GM19467 (cell line): ENCODE data around the gene ENPP4.
"Not testable (repeated sequence)": the region's sequence is repeated elsewhere in the genome, so short reads cannot be mapped to it uniquely, and the experiment has no call there.

ENCODE experiments used
- ATAC-seq: cut with Tn5 transposase; IDR thresholded peaks from one replicate; pipeline ENCODE4 v1.9.1; 2021; ENCODE audit warnings: mild to moderate bottlenecking, moderate library complexity; ENCODE audit not compliant: unreplicated experiment

Gene ENPP4

DNA sequence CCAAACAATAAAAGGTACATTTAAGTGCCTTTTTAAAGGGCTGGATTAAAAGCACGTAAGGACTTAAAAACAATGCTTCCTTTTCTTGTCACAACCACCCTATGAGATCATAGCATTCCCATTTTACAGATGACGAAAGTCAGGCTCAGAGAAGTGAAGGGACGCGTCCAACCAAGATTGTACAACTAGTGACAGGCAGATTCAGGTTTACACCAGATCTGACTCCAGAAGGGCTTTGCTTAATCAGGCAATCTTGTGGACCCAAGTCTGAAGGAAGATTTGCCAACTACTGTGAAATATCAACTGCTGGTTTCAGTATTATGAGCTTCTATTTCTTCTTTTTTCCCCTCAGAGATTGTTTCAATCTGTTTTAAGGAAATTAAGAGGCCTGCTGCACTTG, 877 bp downstream of the ENPP4 start:
- no peak for ATAC-seq

DNA sequence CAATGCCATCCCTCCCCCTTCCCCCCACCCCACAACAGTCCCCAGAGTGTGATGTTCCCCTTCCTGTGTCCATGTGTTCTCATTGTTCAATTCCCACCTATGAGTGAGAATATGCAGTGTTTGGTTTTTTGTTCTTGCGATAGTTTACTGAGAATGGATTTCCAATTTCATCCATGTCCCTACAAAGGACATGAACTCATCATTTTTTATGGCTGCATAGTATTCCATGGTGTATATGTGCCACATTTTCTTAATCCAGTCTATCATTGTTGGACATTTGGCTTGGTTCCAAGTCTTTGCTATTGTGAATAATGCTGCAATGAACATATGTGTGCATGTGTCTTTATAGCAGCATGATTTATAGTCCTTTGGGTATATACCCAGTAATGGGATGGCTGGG, 1.5 kb downstream of the ENPP4 start:
- not testable (repeated sequence) for ATAC-seq

DNA sequence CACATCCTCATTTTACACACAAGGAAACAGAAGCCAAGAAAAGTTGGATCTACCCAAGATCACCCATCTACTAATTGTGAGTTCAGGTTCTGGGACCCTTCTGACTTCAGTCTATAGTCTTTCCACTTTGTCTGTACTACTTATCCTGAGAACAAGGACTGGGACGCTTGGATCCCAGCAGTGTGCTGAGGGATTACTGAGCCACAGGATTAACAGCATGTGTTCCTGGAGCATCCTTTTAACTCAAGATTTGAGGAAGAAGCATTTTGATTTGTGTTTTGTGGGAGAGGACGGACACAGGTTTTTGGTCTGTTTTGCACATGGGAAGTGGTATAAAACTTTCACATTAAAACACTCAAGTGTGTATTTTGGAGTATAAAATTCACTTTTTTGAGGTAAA, 4.4 kb downstream of the ENPP4 start:
- ATAC-seq = no peak

DNA sequence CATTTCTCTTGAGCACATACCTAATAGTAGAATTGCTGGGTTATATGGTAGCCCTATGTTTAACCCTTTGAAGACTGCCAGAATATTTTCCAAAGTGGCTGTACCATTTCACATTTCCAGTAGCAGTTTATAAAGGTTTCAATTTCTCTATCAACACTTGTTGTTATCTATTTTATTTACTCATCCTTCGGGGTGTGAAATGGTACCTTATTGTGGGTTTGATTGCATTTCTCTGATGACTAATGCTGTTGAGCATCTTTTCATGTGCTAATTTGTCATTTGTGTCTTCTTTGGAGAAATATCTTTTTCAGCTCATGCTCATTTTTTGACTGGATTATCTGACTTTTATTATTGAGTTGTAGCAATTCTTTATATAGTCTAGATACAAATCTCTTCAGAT, 5.4 kb downstream of the ENPP4 start:
- ATAC-seq = no peak

DNA sequence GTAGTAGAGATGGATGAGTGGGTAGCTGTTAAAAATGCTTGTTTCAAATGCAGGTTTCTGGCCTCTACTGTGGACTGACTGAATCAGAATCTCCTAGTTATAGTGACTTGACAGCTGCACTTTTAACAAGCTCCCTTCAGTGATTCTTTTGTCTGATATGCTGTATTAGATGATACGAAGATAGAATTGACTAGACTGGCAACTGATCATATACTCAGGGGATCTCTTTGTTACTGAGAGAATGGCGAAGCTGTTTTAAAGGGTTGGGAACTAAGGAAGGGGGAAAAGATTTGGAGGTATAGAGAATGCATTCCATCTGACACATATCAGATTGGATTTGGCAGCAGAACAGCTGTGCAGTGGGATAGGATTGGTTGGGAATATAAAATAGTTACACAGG, 7.0 kb downstream of the ENPP4 start:
- ATAC-seq = no peak

DNA sequence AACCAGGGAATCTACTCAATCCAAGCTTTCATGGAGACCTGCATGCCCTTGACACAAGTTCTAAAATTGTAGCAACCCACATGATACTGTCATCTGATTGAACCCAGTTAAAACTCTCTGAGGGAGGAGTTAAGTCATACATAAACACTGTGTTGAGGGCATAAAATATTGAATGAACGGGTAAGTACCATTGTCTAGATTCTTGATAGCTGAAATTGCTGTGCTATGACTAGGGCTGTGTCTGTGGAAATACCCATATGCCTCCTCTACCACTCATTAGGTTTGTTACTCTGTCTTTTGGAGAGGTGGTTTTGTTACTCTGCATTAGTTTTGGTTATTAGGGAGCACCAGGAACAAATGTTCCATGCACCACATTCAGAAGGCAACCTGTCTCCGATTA, 7.6 kb downstream of the ENPP4 start:
- no peak for ATAC-seq

DNA sequence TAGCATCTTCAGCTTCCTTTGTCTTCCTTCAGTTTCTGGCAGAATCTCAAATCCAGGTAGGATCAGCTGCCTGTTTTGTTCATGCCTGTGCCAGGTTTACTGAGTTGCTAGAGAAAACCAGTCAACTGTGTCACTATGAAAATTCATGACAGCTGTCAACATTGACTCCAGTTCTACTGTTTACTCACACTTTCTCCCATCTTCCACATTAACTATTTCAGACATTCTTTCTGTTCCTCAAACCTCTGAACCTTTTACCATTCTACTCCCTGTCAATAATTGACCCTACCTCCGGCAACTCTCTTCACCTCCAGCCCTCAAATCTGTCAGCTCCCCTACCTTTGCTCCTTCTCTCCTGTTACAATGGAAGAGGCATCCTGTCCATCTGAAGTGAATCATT, 8.5 kb downstream of the ENPP4 start:
- ATAC-seq = peak; percentile 84

DNA sequence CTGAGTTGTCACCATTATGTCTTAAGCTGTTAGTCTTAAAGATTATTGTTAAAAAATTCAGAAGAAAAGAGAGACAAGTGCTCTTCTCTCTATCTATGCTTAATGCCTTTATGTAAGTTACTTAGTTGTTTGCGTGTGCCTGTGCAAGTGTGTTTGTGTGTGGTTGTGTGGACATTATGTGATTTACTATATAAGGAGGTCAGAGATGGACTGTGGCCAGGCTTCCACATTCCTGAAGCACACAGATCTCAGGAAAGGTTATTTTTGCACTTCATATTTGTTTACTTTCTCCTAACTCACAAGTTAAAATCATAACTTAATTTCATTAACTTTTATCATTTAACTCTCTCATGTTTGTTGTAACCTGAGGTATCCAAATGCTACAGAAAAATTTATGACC, 14.5 kb downstream of the ENPP4 start:
- ATAC-seq = no peak

DNA sequence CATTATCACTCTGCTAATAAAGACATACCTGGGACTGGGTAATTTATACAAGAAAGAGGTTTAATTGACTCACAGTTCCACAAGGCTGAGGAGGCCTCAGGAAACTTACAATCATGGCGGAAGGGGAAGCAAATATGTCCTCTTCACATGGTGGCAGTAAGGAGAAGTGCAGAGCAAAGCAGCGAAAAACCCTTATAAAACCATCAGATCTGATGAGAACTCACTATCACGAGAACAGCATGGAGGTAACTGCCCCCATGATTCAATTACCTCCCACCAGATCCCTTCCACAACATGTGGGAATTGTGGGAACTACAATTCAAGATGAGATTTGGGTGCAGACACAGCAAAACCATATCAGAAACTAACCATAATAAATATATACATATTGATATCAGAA, 19.3 kb downstream of the ENPP4 start:
- ATAC-seq = not testable (repeated sequence)

DNA sequence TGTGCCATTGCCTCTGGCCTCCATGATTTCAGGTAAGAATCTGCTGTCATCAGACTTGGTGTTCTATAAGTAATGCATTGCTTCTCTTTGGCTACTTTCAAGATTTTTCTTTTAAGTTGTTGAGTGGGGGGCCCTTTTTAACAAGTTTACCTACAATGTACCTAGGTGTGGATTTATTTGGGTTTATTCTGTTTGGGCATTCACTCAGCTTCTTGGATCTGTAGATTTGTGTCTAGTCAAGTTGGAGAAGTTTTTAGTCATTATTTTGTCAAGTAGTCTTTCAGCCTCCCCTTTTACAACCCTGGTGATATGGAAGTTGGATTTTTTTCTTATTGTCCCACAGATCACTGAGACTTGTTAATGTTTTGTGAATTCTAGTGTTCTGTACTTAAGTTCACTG, 26.9 kb downstream of the ENPP4 start:
- ATAC-seq = no peak

DNA sequence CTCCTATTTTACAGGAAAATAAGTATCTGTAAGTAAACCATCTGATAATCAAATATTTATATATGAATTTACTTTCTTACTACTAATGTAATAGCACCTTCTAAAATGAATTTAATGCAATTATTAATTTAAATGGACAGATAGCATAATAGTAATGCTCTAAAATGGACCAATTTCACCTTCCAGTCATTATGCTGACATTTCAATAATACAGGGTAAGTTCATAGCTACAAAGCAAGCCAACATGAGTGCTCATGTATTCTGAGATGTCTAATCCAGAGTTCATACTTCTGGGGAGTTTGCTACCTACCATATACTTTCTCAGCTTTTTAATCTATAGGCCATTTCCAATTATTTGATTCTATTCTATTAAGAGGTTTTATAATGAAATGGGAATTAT, 29.4 kb downstream of the ENPP4 start:
- ATAC-seq = no peak

DNA sequence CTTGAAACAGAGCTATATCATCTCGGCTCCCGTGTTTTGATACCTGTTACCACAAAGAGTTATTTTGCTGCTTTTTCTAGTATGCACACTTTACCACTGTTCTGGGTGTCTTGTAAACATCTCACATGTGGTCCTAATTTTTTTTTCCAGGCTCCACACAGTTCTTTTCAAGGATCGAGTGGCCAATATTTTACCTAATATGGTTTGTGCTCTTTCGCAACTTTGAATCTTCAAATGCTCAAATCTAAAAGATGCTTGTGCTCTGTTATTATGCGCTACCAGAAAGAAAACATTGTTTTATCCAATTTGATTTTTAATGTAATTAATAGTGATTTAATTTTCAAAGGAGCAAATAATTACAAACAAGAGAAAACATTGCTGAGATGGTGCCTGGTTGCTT, 30.3 kb downstream of the ENPP4 start:
- ATAC-seq = no peak

DNA sequence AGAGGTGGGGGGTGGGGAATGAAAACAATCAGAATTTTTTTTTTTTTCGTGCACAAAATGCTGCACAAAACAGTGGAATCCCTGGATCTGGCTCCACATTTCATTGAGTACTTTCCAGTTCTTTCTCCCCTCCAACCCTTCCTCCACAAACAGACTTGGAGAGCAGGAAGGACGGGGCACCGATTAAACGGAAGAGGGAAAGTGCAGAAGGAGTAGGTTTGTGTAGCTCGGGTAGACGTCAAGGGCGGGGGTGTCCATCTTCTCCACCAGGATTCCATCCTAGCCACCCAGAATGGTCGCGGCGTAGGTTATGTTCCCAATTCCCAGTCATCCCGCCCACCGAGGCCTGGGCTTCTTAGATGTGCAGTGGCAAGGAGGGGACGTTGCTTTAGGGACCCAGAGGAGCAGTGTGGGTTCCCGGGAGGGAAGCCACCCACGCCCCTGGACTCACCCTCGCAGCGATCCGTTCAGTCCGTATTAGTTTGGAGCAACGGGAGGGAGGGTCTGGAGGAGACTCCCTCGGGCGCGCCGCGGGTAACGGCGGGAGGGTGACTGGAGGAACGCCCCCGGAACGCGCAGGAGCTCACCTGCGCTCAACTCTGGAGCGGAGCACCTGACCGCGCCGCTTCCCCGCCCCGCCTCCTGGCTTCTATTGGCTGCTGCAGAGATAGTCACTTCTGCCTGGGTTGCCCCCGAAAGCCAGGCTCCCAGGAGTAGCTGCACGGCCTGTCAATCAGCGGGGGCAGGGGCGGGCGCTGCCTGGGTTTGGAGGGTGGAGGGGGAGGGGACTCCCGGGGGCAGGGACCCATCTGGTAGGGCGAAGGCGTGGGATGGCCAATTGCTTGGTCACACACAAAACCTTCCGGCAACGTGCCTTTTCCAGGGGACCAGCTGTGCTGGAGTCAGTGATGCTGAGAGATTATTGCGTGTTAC, 40.8 kb downstream of the ENPP4 start, which contains the start of gene ENPP5:
ENPP5 (minus strand) TSS at position 624 of the 933 bp plus-strand sequence. CDS start 2,718 bp downstream, outside the sequence.
- peak; percentile 88 for ATAC-seq

DNA sequence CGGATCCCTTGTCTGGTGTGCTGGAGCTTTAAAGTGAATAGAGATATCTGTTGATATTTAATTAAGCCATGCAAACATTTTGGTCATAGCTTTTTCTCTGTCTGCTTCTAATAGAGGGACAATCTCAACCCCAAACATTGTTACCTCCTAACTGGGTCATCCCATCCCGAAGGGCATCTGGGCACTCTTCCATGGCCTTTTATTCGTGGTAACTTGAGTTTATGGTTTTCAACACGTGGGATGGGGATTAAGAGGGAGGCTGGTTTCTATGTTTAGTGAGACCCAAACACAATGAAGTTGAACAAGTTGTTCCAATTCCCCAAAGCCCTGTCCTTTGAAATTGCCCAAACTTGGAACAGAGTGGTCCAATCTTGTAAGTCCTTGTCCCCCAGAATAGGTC, 42.4 kb downstream of the ENPP4 start:
- no peak for ATAC-seq

DNA sequence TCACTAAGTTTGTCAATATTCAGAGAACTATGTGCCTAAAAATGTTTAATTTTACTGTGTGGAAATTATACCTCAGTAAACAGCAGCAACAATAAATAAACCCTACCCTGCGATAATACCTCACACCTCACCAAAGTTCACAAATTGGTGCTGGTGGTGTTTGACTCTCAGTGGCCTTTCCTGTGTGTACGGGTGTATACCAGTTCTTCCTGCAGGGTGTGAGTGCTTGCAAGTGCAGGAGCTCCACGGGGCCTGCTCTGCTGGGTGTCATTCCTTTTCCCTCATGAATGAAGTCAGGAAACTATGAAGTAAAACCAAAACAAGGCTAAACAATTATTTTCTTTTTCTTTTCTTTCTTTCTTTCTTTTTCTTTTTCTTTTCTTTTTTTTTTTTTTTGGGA, 45.1 kb downstream of the ENPP4 start:
- ATAC-seq = no peak

DNA sequence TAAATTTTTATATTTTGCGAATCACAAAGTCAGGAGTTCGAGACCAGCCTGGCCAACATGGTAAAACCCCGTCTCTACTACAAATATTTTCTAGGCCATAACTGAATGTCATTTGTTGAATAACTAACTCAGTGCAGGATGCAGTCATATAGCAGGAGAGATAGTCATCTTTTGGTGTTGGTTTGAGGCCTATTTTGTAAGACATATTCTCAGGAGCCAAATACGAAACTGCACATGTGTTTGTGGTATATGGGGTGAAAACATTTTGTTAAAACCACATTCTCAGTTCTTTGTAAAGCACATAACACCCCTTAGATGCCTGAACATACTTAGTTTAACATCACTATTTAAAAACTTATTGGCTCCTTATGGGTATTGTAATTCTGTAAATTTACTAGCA, 45.7 kb downstream of the ENPP4 start:
- peak; percentile 83 for ATAC-seq

DNA sequence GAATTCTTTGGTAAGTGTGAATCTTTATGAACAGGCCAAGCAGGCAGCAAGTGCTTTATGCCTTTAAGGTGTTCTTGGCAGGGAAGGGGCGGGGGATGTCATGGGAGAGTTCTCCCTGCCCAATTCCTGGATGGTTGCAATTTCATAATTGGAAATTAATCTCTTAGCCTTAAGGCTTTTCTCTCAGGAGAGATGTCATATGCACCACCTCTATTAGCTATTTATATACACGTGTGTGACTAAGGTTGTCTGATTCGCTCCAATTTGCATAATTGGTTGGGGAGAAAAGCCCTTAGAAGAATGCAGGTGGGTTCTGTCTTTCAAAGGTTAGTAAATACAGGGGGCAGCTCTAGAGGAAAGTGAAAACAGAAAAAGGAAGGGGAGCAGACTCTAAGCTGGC, 46.2 kb downstream of the ENPP4 start:
- ATAC-seq = no peak

DNA sequence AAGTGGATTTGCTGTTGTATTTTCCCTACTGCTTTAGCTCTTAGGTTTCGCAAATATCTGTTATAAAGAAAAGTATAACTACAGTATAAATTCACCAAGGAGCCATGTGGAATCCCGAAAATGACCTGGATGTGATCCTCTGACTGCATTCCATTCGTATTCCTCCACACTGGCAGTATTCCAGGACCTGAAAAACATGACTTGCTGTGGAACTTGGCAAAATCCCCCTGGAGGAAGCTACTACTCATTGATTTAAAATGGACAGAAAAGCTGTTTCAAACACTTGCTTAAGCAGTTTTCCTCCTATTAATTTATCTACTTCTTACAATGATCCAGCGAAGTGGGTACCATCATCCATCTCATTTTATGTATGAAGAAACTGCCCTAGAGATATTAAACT, 54.3 kb downstream of the ENPP4 start:
- ATAC-seq = no peak

DNA sequence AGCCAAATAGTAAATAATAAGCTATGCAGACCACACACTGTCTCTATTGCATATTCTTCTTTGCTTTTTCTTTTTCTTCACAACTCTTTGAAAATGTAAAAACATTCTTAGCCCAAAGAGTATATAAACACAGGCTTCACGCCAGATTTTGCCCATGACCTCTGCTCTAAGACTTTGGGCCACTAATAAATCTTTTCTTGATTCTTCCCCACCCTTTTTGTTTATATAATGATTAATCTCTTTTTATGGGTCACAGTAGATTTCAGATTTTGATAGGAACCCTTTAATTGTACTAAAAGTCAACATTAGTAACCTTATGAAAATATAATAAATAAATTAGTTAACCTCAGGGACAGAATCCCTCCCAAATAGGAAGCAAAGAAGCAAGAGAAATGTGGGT, 56.8 kb downstream of the ENPP4 start:
- ATAC-seq = no peak

DNA sequence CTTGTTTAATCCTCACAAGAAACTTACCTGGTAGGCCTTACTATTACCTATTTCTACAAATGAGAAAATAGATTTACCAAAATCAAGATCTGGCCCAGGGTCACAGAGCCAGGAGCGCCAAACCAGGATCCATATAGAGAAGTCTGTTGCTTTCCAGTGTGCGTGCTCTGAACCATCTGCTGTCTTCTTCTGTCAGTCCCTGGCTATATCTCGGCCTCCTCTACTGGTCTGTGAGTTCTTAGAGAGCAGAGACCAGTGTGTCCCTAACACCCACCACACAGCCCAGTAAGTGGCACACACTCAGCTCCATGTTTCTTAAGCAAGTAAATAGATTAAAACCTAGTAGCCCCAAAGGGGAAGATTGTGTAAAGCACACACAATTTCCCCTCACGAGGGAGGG, 59.9 kb downstream of the ENPP4 start:
- no peak for ATAC-seq

DNA sequence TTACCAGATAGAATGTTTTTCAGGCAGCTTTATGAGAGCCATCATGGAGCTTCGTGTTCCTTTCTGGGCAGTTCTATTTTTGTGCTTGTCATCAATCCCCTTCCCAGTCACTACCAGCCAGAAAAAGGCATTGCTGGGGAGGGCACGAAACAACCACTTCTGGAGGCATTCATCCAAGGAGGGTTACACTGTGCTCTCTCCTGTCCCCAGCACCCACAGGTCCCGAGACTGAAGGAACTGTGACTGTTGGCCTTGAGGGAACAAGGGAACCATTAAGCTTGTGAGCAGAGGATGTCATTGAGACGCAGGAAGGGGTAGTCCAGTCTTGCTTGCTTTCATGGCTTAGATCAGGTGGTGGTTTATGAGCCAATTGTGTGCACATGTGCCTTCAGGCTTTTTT, 61.1 kb downstream of the ENPP4 start:
- no peak for ATAC-seq

DNA sequence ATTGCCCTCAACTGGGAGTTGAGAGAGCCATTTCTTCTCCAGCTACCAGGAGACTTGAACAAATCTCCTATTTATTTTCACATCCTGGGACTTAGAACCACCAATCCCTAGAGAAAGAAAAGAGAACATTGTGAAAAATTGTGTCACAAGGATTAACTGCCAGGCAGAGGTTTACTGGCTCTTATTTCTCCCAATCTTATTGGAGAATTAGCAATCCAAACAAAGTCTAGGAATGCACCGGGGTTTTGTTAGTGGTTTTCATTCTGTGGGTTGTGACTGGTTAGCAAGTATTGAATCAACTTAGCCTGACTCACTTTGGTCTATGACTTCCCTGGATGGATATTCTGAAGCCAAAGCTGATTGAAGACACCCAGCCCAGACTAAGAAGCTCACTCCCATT, 62.2 kb downstream of the ENPP4 start:
- ATAC-seq = no peak
